GM23338 (cell line): Measurements from ENCODE around the gene ANO7. TPM values are rescaled to one million over a fixed set of nuclear protein-coding genes. Genes with fewer than 3 reads are reported as not detected.

Experiments used
- ATAC-seq: fragments of 200-7000 bp; cut with Tn5 transposase; 3 replicates; pipeline ENCODE4 v1.9.1; 2020
- DNase-seq: peaks from one replicate; pipeline ENCODE4 v3.0.0-alpha.2; 2015; ENCODE audit warnings: low spot score
- H2AFZ ChIP-seq: fragments of 200-600 bp; sonication (generic); 2 replicates; pipeline ENCODE4 v1.8.0; 2016; ENCODE audit warnings: antibody characterized with exemption, mild to moderate bottlenecking, moderate library complexity
- H3F3A ChIP-seq: fragments of 200-600 bp; sonication (generic); replicated peaks from 2 replicates; pipeline ENCODE4 v1.8.0; 2017; ENCODE audit warnings: antibody characterized with exemption, mixed run types, low read depth
- H3K27ac ChIP-seq: fragments of 200-600 bp; sonication (generic); 2 replicates; pipeline ENCODE4 v1.6.1; 2016; ENCODE audit warnings: low read depth
- H3K27me3 ChIP-seq: fragments of 200-600 bp; sonication (generic); 2 replicates; pipeline ENCODE4 v1.8.0; 2016; ENCODE audit warnings: mild to moderate bottlenecking, mixed run types, moderate library complexity; ENCODE audit not compliant: insufficient read depth
- H3K36me3 ChIP-seq: fragments of 200-600 bp; sonication (generic); 2 replicates; pipeline ENCODE4 v1.8.0; 2016; ENCODE audit warnings: mild to moderate bottlenecking; ENCODE audit not compliant: insufficient read depth
- H3K4me1 ChIP-seq: fragments of 200-600 bp; sonication (generic); 2 replicates; pipeline ENCODE4 v1.8.0; 2016; ENCODE audit warnings: mild to moderate bottlenecking, moderate library complexity; ENCODE audit not compliant: insufficient read depth
- H3K4me2 ChIP-seq: fragments of 200-600 bp; sonication (generic); 2 replicates; pipeline ENCODE4 v1.7.1; 2017; ENCODE audit warnings: mixed run types
- H3K4me3 ChIP-seq: fragments of 200-600 bp; sonication (generic); 2 replicates; pipeline ENCODE4 v1.6.1; 2016; ENCODE audit warnings: mixed run types
- H3K79me2 ChIP-seq: fragments of 200-600 bp; sonication (generic); replicated peaks from 2 replicates; pipeline ENCODE4 v1.8.0; 2017; ENCODE audit warnings: mild to moderate bottlenecking; ENCODE audit not compliant: insufficient read depth
- H3K9me2 ChIP-seq: fragments of 200-600 bp; sonication (generic); 2 replicates; pipeline ENCODE4 v1.8.0; 2017; ENCODE audit not compliant: insufficient read depth
- H4K20me1 ChIP-seq: fragments of 200-600 bp; sonication (generic); replicated peaks from 2 replicates; pipeline ENCODE4 v1.8.0; 2017; ENCODE audit warnings: mild to moderate bottlenecking; ENCODE audit not compliant: insufficient read depth
- H3K27ac Mint-ChIP-seq: 2 replicates; pipeline ENCODE4 v1.8.0; 2020; ENCODE audit warnings: inconsistent platforms, mild to moderate bottlenecking, moderate library complexity, mixed read lengths
- H3K27me3 Mint-ChIP-seq: 3 replicates; pipeline ENCODE4 v1.8.0; 2022; ENCODE audit warnings: low read depth, mild to moderate bottlenecking, moderate library complexity, mixed read lengths, inconsistent platforms; ENCODE audit not compliant: insufficient read depth, poor library complexity
- H3K36me3 Mint-ChIP-seq: 3 replicates; pipeline ENCODE4 v1.8.0; 2021; ENCODE audit warnings: low read depth, mild to moderate bottlenecking, inconsistent platforms, moderate library complexity, mixed read lengths
- H3K4me1 Mint-ChIP-seq: 3 replicates; pipeline ENCODE4 v1.8.0; 2020; ENCODE audit warnings: mild to moderate bottlenecking, inconsistent platforms, mixed read lengths
- H3K4me3 Mint-ChIP-seq: 3 replicates; pipeline ENCODE4 v1.8.0; 2021; ENCODE audit warnings: moderate library complexity, mild to moderate bottlenecking, inconsistent platforms, mixed read lengths
- H3K9me3 Mint-ChIP-seq: 3 replicates; pipeline ENCODE4 v1.8.0; 2020; ENCODE audit warnings: moderate library complexity, mild to moderate bottlenecking, inconsistent platforms, mixed read lengths
- CREB1 ChIP-seq: fragments of 250-450 bp; sonication (Bioruptor Pico); IDR thresholded peaks from 2 replicates; pipeline ENCODE4 v1.5.0; 2020; ENCODE audit warnings: low read depth, mild to moderate bottlenecking, moderate library complexity
- CTCF ChIP-seq, 2 experiments: fragments of 200-600 bp in 1 of 2; sonication (generic) in 1 of 2; conservative IDR thresholded peaks; 2 replicates each; pipeline versions ENCODE4 v1.5.1 to v1.6.1; 2016 to 2017; ENCODE audit warnings: antibody characterized with exemption in 2 of 2, low read depth in 2 of 2, mild to moderate bottlenecking in 2 of 2, moderate library complexity in 1 of 2
- EZH2phosphoT487 ChIP-seq: fragments of 200-600 bp; sonication (generic); IDR thresholded peaks from one replicate; pipeline ENCODE4 v1.8.1; 2018; ENCODE audit warnings: antibody characterized with exemption; ENCODE audit not compliant: unreplicated experiment
- NANOG ChIP-seq: IDR thresholded peaks from 2 replicates; pipeline ENCODE4 v1.6.1; 2016; ENCODE audit warnings: antibody characterized with exemption, borderline replicate concordance
- POLR2AphosphoS5 ChIP-seq: IDR thresholded peaks from 2 replicates; pipeline ENCODE4 v1.6.1; 2016; ENCODE audit warnings: antibody characterized with exemption, low read depth
- REST ChIP-seq: IDR thresholded peaks from one replicate; pipeline ENCODE4 v1.6.1; 2018; ENCODE audit warnings: antibody characterized with exemption; ENCODE audit not compliant: unreplicated experiment
- STAT1 ChIP-seq: IDR thresholded peaks from one replicate; pipeline ENCODE4 v1.6.1; 2016; ENCODE audit warnings: antibody characterized with exemption; ENCODE audit not compliant: unreplicated experiment
- ZNF114 ChIP-seq: fragments of 250-450 bp; sonication (Bioruptor Pico); IDR thresholded peaks from 2 replicates; pipeline ENCODE4 v1.5.0; 2020; ENCODE audit warnings: mild to moderate bottlenecking, moderate library complexity
- ZNF462 ChIP-seq: fragments of 250-450 bp; sonication (Bioruptor Pico); IDR thresholded peaks from 2 replicates; pipeline ENCODE4 v1.5.0; 2020; ENCODE audit warnings: mild to moderate bottlenecking, moderate library complexity
- polyA plus RNA-seq: library from polyadenylated mRNA; unstranded; fragments of >200 nt; fragmentation: Nextera tagmentation; extraction: Ambion mirVana; gene quantifications from 2 replicates; pipeline ENCODE4 v1.2.1, GENCODE V29; 2016
- total RNA-seq: library from RNA; depleted of rRNA; stranded (reverse); fragments of >200 nt; shearing (Covaris generic); gene quantifications from 2 replicates; pipeline ENCODE4 v1.2.3, GENCODE V29; 2014

The ANO7 gene
- total and polyA plus RNA-seq, 2 experiments from 2014 or later: 3.6 to 5.1 TPM

- TF ChIP-seq ZNF462 (CRISPR knock-in tag) (no peak), ZNF114 (CRISPR knock-in tag) (no peak), EZH2phosphoT487 (no peak), STAT1 (no peak), REST (no peak)
Observed at GRCh38 chr2:241225545-241225944, 37.1 kb downstream of the ANO7 start (continued).

- Mint-ChIP-seq H3K4me1 (peaks cover 17% of the 10 kb centered on the region), H3K9me3 (no peaks in the 10 kb centered on the region; the same call in 2 of the 3 replicates), H3K27ac (no peak overlapping the region), H3K27me3 (peaks cover 30% of the 10 kb centered on the region), H3K36me3 (peaks cover 44% of the 10 kb centered on the region), H3K4me3 (no peak overlapping the region)
- Histone ChIP-seq H3F3A (peaks cover 3% of the 10 kb centered on the region; the same call in 1 of the 2 replicates), H3K36me3 (peaks cover 10% of the 10 kb centered on the region; the same call in 1 of the 2 replicates), H2AFZ (no peak overlapping the region), H3K79me2 (peaks cover 9% of the 10 kb centered on the region), H3K27me3 (no peaks in the 10 kb centered on the region), H3K4me3 (no peak overlapping the region), H3K27ac (no peak overlapping the region), H3K9me2 (no peaks in the 10 kb centered on the region), H4K20me1 (peaks cover 15% of the 10 kb centered on the region), H3K4me1 (peaks cover 3% of the 10 kb centered on the region; the same call in 1 of the 2 replicates), H3K4me2 (no peak overlapping the region)
- DNase-seq: no peak
- TF ChIP-seq CREB1 (CRISPR knock-in tag): no peak
- no peak for TF ChIP-seq NANOG
- no peak for TF ChIP-seq CTCF (conservative IDR thresholded peaks at IDR 0.05; ENCODE audit: low read depth in 2 of 2)
- no peak for TF ChIP-seq POLR2AphosphoS5
- no peak for TF ChIP-seq REST
- ATAC-seq: no peak
Observed at GRCh38 chr2:241225983-241226382, 37.5 kb downstream of the ANO7 start.
